ENCODE measurements around the gene PIAS4. TPM values are rescaled to one million over a fixed set of nuclear protein-coding genes. Genes with fewer than 3 reads are reported as not detected.

The PIAS4 gene
- polyA plus RNA-seq, 1 experiment: 9.0 TPM

DNA sequence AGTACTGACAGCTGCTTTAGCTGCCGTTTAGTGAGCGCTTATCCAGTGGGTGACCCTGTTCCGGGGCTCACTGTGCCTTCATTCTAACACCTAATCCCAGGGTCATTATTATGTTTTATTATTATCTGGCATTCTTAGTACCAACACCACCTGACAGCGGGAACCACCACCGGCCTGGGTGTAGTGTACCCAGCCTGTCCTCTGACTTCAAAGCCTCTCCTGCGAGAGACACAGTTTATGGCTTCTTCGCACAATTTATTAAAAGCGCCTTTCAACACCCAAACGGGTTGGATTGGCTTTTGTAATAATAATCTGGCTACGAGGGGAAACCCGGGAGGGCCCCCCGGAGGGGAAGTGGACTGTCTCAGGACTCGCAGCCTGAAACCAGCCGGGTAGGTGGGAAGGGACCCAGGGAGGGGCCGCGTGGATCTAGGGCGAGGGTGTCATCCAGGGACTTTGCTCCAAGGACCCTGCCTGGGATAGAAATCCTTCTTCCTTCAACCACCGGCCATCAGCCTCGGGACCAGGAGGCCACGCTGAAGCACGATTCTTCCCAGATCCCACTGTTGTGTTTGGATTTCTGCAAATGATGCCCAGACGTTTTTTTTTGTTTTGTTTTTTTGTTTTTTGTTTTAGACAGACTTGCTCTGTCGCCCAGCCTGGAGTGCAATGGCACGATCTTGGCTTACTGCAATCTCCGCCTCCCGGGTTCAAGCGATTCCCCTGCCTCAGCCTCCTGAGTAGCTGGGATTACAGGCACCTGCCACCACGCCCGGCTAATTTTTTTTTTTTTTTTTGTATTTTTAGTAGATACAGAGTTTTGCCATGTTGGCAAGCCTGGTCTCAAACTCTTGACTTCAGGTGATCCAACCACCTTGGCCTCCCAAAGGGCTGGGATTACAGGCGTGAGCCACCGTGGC, 60.8 kb downstream of the PIAS4 start:
- Histone ChIP-seq H3K9me3 (ENCODE audit: control insufficient read depth, insufficient read depth, low read length) (no peaks in the 10 kb centered on the region; the same call in 1 of the 2 replicates), H3K4me3 (ENCODE audit: low read depth, low read length) (peak overlapping the region; percentile 69), H3K27ac (ENCODE audit: low read depth, low read length) (no peak overlapping the region), H3K27me3 (ENCODE audit: control insufficient read depth, insufficient read depth, low read length) (no peaks in the 10 kb centered on the region)
- ChIA-PET POLR2A (no interaction called here), CTCF (no interaction called here)
- DNase-seq (ENCODE audit: low read depth, low spot score): no peak
- TF ChIP-seq CTCF (IDR thresholded peaks at IDR 0.05; ENCODE audit: low read depth, low read length): no peak

GRCh38 chr19:4069331-4069959, 61.9 kb downstream of the PIAS4 start:
- CTCF ChIA-PET: no interaction called here
- Histone ChIP-seq H3K27ac (ENCODE audit: low read depth, low read length) (no peak overlapping the region), H3K27me3 (ENCODE audit: control insufficient read depth, insufficient read depth, low read length) (no peaks in the 10 kb centered on the region), H3K9me3 (ENCODE audit: control insufficient read depth, insufficient read depth, low read length) (no peaks in the 10 kb centered on the region; the same call in 1 of the 2 replicates), H3K4me3 (ENCODE audit: low read depth, low read length) (no peak overlapping the region)
- DNase-seq (ENCODE audit: low read depth, low spot score): no peak
- no peak for TF ChIP-seq CTCF (IDR thresholded peaks at IDR 0.05; ENCODE audit: low read depth, low read length)
- POLR2A ChIA-PET: no interaction called here

DNA sequence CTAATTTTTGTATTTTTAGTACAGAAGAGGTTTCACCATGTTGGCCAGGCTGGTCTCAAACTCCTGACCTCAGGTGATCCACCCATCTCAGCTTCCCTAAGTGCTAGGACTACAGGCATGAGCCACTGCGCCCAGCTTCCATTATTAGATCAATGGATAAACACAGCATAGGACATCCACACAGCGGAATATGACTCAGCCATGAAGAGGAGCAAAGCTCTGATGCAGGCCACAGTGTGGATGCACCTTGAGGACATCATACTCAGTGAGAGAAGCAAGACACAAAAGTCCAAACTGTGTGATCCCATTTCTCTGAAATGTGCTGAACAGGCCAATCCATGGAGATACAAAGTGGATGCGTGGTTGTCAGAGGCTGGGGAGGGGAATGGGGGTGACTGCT, 64.1 kb downstream of the PIAS4 start:
- DNase-seq (ENCODE audit: low read depth, low spot score): no peak
- POLR2A ChIA-PET: no interaction called here
- H3K27me3 ChIP-seq (ENCODE audit: control insufficient read depth, insufficient read depth, low read length): no peaks in the 10 kb centered on the region
- H3K9me3 ChIP-seq (ENCODE audit: control insufficient read depth, insufficient read depth, low read length): no peaks in the 10 kb centered on the region
- H3K27ac ChIP-seq (ENCODE audit: low read depth, low read length): no peak overlapping the region
- no peak for TF ChIP-seq CTCF (IDR thresholded peaks at IDR 0.05; ENCODE audit: low read depth, low read length)
- CTCF ChIA-PET: no interaction called here
- H3K4me3 ChIP-seq (ENCODE audit: low read depth, low read length): no peak overlapping the region

DNA sequence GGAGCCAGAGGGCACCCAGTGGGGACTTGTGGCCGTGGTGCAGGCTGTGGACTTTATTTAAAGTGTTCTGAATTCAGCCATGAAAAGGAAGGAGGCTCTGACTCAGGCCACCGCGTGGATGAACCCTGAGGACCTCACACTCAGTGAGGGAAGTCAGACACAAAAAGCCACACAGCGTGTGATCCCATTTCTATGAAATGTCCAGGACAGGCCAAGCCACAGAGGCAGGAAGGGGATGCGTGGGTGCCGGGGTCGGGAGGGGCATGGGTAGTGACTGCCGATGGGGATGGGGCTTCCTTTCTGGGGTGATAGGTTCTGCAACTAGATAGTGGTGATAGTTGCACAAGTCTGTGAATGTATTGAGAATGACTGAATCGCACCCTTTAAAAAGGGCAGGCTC, 67.8 kb downstream of the PIAS4 start:
- Histone ChIP-seq H3K27me3 (ENCODE audit: control insufficient read depth, insufficient read depth, low read length) (no peaks in the 10 kb centered on the region), H3K4me3 (ENCODE audit: low read depth, low read length) (no peak overlapping the region), H3K27ac (ENCODE audit: low read depth, low read length) (no peak overlapping the region), H3K9me3 (ENCODE audit: control insufficient read depth, insufficient read depth, low read length) (no peaks in the 10 kb centered on the region)
- ChIA-PET POLR2A (no interaction called here), CTCF (interaction anchor here (0.7 kb wide), 1 partner anchor 88 kb away, joined by 13 read pairs; no protein-coding TSS in a partner anchor)
- no peak for DNase-seq (ENCODE audit: low read depth, low spot score)
- no peak for TF ChIP-seq CTCF (IDR thresholded peaks at IDR 0.05; ENCODE audit: low read depth, low read length)

DNA sequence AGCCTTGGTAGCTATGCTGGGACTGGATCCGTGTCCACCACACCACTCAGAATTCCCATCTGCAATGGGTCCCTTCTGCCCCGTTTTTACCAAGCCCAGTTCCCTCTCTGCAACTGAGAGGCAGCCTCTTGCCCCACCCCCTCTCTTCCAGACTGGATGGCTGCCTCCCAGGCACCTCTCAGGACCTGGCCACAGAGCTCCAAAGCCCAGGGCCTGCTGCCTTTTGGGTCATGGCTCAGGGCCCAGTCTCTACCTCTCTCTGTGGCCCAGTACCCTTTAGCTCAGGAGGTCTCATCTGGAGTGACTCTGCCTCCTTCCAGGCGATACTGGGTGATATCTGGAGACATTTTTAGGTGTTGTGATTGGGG, 69.5 kb downstream of the PIAS4 start:
- no peaks in the 10 kb centered on the region for H3K27me3 ChIP-seq (ENCODE audit: control insufficient read depth, insufficient read depth, low read length)
- no peak overlapping the region for H3K4me3 ChIP-seq (ENCODE audit: low read depth, low read length)
- CTCF ChIA-PET: interaction anchor here (0.6 kb wide), 1 partner anchor 89 kb away, joined by 3 read pairs; no protein-coding TSS in a partner anchor
- TF ChIP-seq CTCF (IDR thresholded peaks at IDR 0.05; ENCODE audit: low read depth, low read length): no peak
- H3K27ac ChIP-seq (ENCODE audit: low read depth, low read length): no peak overlapping the region
- no peaks in the 10 kb centered on the region for H3K9me3 ChIP-seq (ENCODE audit: control insufficient read depth, insufficient read depth, low read length)
- POLR2A ChIA-PET: interaction anchor here (0.6 to 0.7 kb wide), 4 partner anchors 40 to 420 kb away, joined by 3 to 11 read pairs (median 5); no protein-coding TSS in a partner anchor
- no peak for DNase-seq (ENCODE audit: low read depth, low spot score)

Measured in AG04450 (cell line).